ENCODE data around the gene FOXRED1.

FOXRED1 gene

GRCh38 chr11:126277780-126278179 is 8.8 kb downstream of the FOXRED1 start:
- H3K9me3 ChIP-seq (replicated peaks; ENCODE audit: insufficient read depth, low read length) = no peaks in the 10 kb centered on the region
- no peaks in the 10 kb centered on the region for H4K20me1 ChIP-seq (ENCODE audit: insufficient read depth, low read length)
- no peaks in the 10 kb centered on the region for H3K4me1 ChIP-seq (ENCODE audit: low read length)
- H3K9me2 ChIP-seq (replicated peaks; ENCODE audit: insufficient read depth, low read length) = no peaks in the 10 kb centered on the region
- no peaks in the 10 kb centered on the region for H3K36me3 ChIP-seq (replicated peaks; ENCODE audit: insufficient read depth, low read length)
- no peak overlapping the region for H2AFZ ChIP-seq (ENCODE audit: low read length)
- TF ChIP-seq CTCF (IDR thresholded peaks at IDR 0.05; ENCODE audit: low read length) = no peak
- TF ChIP-seq EZH2 (optimal IDR thresholded peaks at IDR 0.05; ENCODE audit: low read depth, low read length) = no peak
- TF ChIP-seq EZH2phosphoT487 (IDR thresholded peaks at IDR 0.05; ENCODE audit: low read length) = no peak
- H3F3A ChIP-seq (ENCODE audit: insufficient read depth, low read length) = peaks cover 7% of the 10 kb centered on the region; the same call in 1 of the 2 replicates
- no peak overlapping the region for H3K27ac ChIP-seq (ENCODE audit: low read length)
- no peaks in the 10 kb centered on the region for H3K79me2 ChIP-seq (ENCODE audit: low read length)
- H3K4me2 ChIP-seq (ENCODE audit: low read depth, low read length) = no peak overlapping the region
- no peak for DNase-seq
- no peak overlapping the region for H3K4me3 ChIP-seq (ENCODE audit: low read length)
- no peaks in the 10 kb centered on the region for H3K27me3 ChIP-seq (replicated peaks; ENCODE audit: insufficient read depth, low read length)
- no peak overlapping the region for H3K9ac ChIP-seq (ENCODE audit: low read length)

- H3K36me3 ChIP-seq (replicated peaks; ENCODE audit: insufficient read depth, low read length) = no peaks in the 10 kb centered on the region
- no peak overlapping the region for H2AFZ ChIP-seq (ENCODE audit: low read length)
- peaks cover 10% of the 10 kb centered on the region for H3K79me2 ChIP-seq (ENCODE audit: low read length)
- no peak overlapping the region for H3K9ac ChIP-seq (ENCODE audit: low read length)
- peaks cover 16% of the 10 kb centered on the region for H3F3A ChIP-seq (ENCODE audit: insufficient read depth, low read length)
- no peak overlapping the region for H3K27ac ChIP-seq (ENCODE audit: low read length)
- no peaks in the 10 kb centered on the region for H3K27me3 ChIP-seq (replicated peaks; ENCODE audit: insufficient read depth, low read length)
- H3K4me1 ChIP-seq (ENCODE audit: low read length) = peaks cover 3% of the 10 kb centered on the region
- no peak overlapping the region for H3K4me3 ChIP-seq (ENCODE audit: low read length)
- no peak overlapping the region for H3K4me2 ChIP-seq (ENCODE audit: low read depth, low read length)
- no peaks in the 10 kb centered on the region for H4K20me1 ChIP-seq (ENCODE audit: insufficient read depth, low read length)
- DNase-seq = no peak
- TF ChIP-seq EZH2phosphoT487 (IDR thresholded peaks at IDR 0.05; ENCODE audit: low read length) = no peak
- TF ChIP-seq EZH2 (optimal IDR thresholded peaks at IDR 0.05; ENCODE audit: low read depth, low read length) = no peak
- TF ChIP-seq CTCF (IDR thresholded peaks at IDR 0.05; ENCODE audit: low read length) = no peak
- H3K9me3 ChIP-seq (replicated peaks; ENCODE audit: insufficient read depth, low read length) = no peaks in the 10 kb centered on the region
- H3K9me2 ChIP-seq (replicated peaks; ENCODE audit: insufficient read depth, low read length) = no peaks in the 10 kb centered on the region
Observed at GRCh38 chr11:126279191-126279590, 10.2 kb downstream of the FOXRED1 start.

GRCh38 chr11:126280595-126280994 is 11.6 kb downstream of the FOXRED1 start:
- H3K4me1 ChIP-seq (ENCODE audit: low read length) = peaks cover 7% of the 10 kb centered on the region
- peaks cover 20% of the 10 kb centered on the region for H3K79me2 ChIP-seq (ENCODE audit: low read length)
- H4K20me1 ChIP-seq (ENCODE audit: insufficient read depth, low read length) = no peaks in the 10 kb centered on the region
- peaks cover 20% of the 10 kb centered on the region for H3F3A ChIP-seq (ENCODE audit: insufficient read depth, low read length)
- no peak overlapping the region for H3K4me3 ChIP-seq (ENCODE audit: low read length)
- no peak overlapping the region for H3K4me2 ChIP-seq (ENCODE audit: low read depth, low read length)
- H3K9me2 ChIP-seq (replicated peaks; ENCODE audit: insufficient read depth, low read length) = no peaks in the 10 kb centered on the region
- H3K27ac ChIP-seq (ENCODE audit: low read length) = no peak overlapping the region
- TF ChIP-seq EZH2phosphoT487 (IDR thresholded peaks at IDR 0.05; ENCODE audit: low read length) (no peak), EZH2 (optimal IDR thresholded peaks at IDR 0.05; ENCODE audit: low read depth, low read length) (no peak), CTCF (IDR thresholded peaks at IDR 0.05; ENCODE audit: low read length) (no peak)
- no peak overlapping the region for H3K9ac ChIP-seq (ENCODE audit: low read length)
- H2AFZ ChIP-seq (ENCODE audit: low read length) = no peak overlapping the region
- no peak for DNase-seq
- no peaks in the 10 kb centered on the region for H3K36me3 ChIP-seq (replicated peaks; ENCODE audit: insufficient read depth, low read length)
- H3K9me3 ChIP-seq (replicated peaks; ENCODE audit: insufficient read depth, low read length) = no peaks in the 10 kb centered on the region
- no peaks in the 10 kb centered on the region for H3K27me3 ChIP-seq (replicated peaks; ENCODE audit: insufficient read depth, low read length)

All from MM.1S (cell line).